ENCODE measurements around the gene TYMP.

- no peak for TF ChIP-seq POLR2AphosphoS5 (IDR thresholded peaks at IDR 0.05; ENCODE audit: low read length)
- TF ChIP-seq CHD1 (IDR thresholded peaks at IDR 0.05; ENCODE audit: low read depth, low read length): no peak
- no peak for TF ChIP-seq POLR2A (IDR thresholded peaks at IDR 0.05; ENCODE audit: low read depth, low read length)
- TF ChIP-seq CTCF (IDR thresholded peaks at IDR 0.05 in 2 of 3, conservative IDR thresholded peaks at IDR 0.05 in 1 of 3; ENCODE audit: control insufficient read depth in 2 of 3, extremely low read depth in 1 of 3, insufficient read depth in 1 of 3, low read depth in 3 of 3, low read length in 3 of 3): no peak
- no peak for TF ChIP-seq BRCA1 (IDR thresholded peaks at IDR 0.05; ENCODE audit: low read depth, low read length)
- TF ChIP-seq NR2C2 (IDR thresholded peaks at IDR 0.05; ENCODE audit: borderline replicate concordance, control insufficient read depth, insufficient read length, low read depth): no peak
- no peak for TF ChIP-seq PAX8 (IDR thresholded peaks at IDR 0.05)
These were observed 29.4 kb downstream of the TYMP start for GRCh38 chr22:50500452-50500851.
